Right hindlimb (tissue), 1 donor: Measurements from ENCODE around the gene KCP.
A peak's percentile ranks its signal among the peaks of the same experiment; 100 is the strongest.
"Not testable (repeated sequence)": the region's sequence is repeated elsewhere in the genome, so short reads cannot be mapped to it uniquely, and the experiment has no call there.

Experiments used
- DNase-seq: peaks from one replicate; pipeline ENCODE4 v3.0.0-alpha.2; 2018

The KCP gene

DNA sequence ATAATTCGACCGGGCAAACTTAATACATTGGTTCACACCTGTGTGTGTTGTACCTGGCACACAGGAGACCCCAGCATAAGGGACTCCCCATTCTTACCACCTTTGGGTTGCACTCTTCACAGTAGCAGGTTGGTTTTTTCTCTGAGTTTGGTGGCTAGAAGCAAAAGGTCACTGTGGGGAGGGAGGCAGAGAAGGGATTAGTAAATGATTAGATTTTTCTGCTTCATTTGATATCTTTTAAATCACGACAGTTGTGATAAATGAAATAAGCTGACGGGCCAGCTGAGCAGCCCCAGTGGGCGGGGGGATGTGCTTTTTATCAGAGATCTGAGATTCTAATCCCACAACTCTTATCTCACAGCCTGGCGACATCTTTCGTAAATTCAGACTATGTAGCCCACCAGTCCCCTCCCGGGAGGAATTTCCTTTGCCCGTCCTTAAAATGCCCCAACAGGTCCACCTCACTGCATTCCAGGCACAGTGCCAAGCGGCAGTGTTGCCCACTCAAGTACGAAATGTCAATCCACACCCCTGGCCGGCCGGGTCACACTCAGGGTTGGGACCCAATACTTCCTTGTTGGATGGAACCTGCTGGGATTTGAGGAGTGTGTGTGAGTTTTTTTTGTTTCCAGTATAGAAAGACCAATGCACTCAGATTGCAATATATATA is 10.5 kb upstream of the KCP start:
- DNase-seq, result no peak

DNA sequence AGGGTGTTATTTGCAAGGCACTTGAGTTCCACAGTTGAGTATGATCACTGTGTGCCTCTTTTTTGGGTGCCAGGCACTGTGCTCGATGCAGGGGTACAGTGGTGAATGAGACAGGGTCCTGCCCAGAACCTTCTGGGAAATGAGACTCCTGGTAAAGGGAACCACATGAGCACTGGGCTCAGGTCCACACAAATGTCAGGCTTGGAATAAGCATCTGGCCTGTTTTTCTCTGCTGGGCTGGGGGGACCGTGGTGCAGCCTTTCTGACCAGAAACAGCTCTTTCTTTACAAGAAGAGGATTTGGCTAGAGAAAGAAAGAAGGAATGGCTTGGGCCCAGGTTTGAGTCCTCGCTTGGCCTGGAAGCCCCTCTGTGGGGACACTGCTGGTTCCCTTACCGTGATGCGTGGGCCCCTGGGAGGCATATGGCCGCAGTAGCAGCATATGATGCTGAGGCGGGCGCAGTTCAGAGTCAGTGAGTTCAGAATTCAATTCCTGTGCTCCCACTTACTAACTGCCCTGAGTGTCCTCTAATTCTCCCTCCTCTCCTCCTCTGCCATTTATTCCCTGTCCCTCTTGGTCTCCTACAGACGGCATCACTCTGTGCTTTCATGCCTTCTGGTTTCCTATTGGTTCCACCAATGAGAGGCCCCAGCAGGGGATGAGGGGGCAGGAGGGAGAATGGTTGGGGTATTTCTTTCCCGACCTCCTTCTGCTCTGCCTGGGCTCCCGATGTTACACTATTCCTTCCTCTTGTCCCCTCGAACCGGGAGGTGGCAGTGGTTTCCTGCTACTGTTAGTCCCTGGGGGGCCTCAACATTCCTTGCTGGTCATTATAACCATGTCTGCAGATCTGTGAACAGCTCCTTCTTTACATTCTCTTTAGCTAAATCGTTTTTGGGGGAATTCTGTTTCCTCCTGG is 9.6 kb upstream of the KCP start:
- DNase-seq, result no peak

DNA sequence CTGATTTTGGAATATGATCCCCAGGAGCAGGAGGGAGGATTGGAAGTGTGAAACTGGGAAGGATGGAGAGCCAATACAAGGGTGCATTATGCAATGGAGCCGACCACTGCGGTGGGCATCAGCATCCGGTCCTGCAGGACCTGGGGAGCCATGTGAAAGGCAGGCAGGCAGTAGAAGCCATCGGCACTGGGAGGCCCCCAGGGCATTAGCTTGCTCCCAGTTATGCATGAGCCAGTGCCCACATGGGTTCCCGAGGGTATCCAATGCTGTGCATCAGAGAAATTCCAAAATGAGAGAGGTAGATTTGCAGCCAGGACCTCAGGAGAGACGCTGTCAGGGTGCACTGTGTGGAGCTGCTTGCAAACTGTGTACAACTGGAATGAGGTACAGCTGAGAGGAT is 8.7 kb upstream of the KCP start:
- DNase-seq, result no peak

DNA sequence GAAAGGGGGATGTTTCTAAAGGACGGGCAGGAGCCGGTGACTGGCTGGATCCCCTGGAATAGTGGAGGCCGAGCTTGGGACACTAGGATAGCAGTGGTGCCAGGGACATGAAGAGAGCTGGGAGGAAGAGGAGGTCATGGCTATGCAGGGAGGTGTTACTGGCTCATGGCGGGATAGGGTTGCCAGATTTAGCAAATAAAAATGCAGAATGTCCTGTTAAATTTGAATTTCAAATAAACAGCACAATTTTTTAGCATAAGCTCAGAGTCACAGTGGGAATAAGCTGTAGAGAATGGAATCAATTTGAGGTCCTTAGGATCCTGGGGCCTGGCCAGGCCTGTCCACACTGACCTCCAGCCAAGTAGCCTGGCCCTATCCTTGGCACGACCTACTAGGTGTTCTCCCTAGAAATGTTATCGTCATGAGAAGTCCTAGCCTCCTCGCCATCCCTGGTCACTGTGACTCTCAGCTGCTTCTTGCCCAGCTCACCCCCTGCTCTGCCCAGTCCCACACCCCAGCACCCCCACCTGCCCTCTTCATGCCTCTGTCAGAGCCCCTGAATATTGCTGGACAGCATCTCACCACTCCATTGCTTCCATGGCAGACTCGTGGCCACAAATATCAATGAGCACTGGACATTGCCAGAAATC is 7.6 kb upstream of the KCP start:
- no peak for DNase-seq

DNA sequence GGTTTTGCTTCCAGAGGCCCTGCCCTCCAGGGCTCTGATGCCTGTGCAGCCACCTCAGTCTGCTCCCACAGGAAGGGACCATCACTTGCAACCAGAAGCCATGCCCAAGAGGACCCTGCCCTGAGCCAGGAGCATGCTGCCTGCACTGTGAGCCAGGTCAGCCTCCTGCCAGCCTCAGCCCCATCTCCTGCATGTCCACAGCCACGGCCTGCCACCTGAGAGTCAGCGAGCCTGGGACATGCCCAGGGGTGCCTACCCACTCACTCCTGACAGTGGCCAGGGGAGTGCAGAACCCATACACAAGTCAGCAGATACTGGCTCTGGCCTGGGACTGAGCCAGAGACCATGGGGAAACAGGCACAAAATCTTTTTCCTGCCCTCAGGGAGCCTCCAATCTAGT is 6.6 kb upstream of the KCP start:
- DNase-seq, result no peak

DNA sequence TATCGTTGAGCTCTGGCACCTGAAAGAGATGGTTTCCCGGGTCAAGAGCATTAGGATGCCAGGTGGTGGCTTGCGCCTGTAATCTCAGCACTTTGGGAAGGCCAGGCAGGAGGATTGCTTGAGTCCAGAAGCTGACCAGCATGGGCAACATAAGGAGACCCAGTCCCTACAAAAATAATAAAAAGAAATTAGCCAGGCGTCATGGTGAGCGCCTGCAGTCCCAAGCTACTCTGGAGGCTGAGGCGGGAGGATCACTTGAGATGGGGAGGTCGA is 6.1 kb upstream of the KCP start:
- DNase-seq, result no peak

GRCh38 chr7:128915841-128916642 is 5.5 kb upstream of the KCP start:
- DNase-seq, result no peak

DNA sequence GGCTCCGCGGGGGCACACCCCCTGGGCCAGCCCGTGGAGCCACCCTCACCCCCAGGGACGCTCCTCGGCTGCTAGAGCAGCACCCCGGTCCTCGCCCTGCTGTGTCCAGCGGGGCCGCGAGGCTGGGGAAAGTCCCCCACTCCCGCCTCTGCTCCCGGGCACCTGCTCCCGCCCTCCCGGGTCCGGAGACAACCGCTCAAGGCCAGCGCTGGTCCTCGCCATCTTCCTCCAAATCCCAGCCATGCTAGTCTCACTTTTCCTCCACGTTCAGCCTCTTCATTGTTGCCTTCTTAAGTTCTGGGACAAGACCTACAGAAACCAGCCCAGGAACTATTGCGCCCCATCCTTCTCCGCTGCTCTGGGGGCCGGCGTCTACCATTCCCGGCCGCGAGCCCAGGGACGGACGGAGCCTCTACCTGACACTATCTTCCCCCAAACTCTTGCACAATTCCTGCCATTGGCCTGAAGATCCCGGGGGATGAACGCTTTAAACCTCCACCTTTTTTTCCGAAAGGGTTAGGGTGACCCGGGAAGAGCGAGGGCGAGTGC is 4.8 kb upstream of the KCP start:
- no peak for DNase-seq

- DNase-seq, result no peak
Observed at GRCh38 chr7:128914566-128915151, 4.2 kb upstream of the KCP start.

DNA sequence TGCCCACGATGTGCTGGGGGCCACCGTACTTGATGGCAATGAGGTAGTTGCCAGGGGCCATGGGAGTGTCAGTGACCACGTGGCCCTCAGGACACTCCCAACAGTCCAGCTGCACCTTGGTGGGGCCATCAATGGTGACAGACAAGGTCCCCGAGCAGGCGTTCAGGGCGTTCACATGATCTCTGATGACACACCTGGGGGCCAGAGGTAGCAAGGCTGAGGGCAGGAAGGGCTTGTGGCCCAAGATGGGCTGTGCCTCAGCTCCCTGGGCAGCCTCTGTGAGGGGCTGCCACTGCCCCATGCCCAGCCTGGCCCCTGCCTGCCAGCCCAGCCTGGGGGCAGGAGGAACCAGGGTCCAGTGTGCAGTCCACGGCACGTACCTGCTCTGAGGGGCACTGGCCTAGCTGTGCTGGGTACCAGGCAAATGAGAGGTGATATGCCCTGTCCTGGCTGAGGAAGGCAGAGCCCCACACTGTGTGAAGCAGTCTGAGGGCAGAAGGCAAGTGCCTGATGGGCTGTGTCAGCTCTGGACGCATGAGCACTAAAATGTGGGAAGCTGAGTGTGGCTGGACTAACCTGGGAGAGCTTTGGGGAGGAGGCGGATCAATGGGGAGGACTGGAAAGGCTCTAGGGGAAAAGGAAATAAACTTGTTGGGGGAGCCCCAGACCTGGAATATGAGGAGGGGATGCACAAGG is 3.5 kb upstream of the KCP start:
- no peak for DNase-seq

DNA sequence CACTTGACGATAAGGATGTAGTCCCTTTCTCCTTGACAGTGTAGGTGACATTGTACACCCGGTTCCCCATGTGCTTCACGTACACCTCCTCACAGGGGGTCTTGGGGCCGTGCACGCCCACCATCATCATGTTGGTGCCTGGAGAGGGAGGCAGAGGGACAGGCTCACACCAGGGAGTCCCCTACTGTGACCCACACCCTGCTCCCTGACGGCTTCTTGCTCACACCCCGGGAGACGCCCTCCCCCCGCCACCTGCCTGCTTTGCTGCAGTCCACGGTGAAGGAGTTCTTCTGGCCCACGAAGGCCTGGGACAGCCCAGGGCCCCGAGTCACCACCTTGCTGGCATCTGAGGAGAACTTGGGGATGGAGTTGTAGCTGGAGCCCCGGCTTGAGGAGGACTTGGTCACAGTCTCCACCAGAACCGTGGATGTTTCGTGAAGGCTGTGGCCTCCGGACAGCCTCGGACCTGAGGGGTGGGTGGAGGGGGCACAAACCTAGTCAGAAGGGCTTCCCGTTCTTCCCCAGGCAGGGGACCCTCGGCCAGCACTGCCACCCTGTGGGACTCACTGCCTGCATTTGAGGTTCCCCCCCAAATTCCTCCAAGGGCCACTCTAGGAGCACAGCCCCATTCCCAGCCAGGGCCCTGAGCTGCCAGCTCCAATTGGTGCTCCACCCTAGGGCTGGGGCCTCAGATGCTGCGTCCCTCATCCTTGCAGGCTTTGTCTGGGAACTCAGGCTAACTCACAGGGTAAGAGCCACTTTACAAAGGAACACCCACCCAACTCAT is 2.4 kb upstream of the KCP start:
- not testable (repeated sequence) for DNase-seq

GRCh38 chr7:128912281-128912680 is 1.8 kb upstream of the KCP start:
- no peak for DNase-seq

GRCh38 chr7:128911423-128912031 is 1.0 kb upstream of the KCP start:
- peak; percentile 67 for DNase-seq

GRCh38 chr7:128909625-128910568 is 612 bp downstream of the KCP start:
- peak; percentile 39 for DNase-seq

DNA sequence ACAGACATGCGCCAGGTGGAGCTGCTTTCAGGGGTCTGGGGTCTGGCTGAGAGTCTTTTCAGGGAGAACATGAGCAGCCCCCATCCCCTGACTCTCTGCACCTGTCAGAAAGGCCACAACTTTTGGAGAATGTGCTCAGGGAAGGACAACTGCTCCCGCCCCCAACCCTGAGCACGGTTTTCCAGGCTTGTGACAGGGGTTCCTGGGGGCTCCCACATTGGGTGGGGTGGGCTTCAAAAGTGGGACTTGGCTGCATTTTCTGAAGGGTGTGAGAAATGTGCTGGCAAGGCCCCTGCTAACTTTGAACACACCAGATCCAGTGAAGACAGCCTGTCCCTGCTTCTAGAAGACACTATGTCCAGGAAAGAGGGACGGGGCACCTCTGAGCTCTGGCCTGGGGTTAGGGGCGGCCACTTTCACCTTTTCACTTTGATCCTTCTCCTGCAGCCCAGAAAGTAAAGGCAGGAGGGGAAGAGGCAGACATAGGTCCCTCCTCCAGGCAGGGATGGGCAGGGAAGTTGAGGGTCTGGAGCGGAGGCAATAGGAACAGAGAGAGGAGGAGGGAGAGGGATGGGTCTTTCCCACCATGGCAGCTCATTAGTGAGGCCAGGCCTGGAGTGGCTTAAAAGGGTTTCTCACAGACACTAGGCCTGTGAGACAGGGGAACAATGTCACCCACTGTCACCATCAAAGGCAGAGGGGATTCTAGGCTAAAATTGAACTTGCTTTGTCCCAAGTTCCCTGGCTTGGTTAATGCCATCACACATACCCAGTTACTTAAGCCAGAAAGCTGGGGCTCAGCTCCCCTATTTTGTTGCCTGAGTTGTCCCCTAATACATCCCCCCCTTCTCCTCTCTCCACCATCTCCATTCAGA is 1.5 kb downstream of the KCP start:
- DNase-seq, result no peak

- no peak for DNase-seq
Observed at GRCh38 chr7:128906766-128907559, 3.5 kb downstream of the KCP start.

- DNase-seq, result no peak
Observed at GRCh38 chr7:128906001-128906765, 4.3 kb downstream of the KCP start.
